NCI-H345 (cell line): ENCODE measurements around the gene GLIS1.
"Not testable (repeated sequence)": the region's sequence is repeated elsewhere in the genome, so short reads cannot be mapped to it uniquely, and the experiment has no call there.

ENCODE experiments used
- DNase-seq: peaks from one replicate; lab custom pipeline; 2025; lab: John Stamatoyannopoulos, UW

Gene GLIS1

DNA sequence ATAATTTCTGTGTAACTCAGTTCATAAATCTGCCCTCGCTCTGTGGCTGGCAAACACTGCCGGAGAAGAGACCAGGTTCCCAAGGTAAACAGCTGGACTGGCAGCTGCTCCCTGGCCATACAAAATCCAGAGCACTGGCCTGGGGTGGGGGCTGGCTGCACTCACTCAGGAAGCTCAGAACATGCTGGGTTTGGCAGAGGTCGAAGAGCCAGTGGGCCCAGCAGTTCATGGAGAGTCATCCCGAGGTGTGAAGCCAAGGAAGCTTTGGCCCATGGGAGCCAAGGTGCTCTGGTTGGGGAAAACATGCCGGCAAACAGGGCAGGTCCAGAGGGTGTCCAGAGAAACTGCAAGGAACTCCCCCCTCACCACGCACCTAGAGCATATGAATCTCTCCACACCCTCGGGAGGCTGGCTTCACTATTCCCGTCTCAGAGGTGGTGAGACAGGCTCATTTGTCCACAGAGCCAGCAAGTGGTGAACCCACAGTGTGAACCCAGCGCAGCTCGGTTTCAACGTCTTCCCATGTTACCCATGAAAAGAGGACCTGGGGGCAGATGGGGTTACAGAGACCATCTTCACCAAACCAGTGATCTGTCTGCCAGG is 177.4 kb downstream of the GLIS1 start:
- no peak for DNase-seq

DNA sequence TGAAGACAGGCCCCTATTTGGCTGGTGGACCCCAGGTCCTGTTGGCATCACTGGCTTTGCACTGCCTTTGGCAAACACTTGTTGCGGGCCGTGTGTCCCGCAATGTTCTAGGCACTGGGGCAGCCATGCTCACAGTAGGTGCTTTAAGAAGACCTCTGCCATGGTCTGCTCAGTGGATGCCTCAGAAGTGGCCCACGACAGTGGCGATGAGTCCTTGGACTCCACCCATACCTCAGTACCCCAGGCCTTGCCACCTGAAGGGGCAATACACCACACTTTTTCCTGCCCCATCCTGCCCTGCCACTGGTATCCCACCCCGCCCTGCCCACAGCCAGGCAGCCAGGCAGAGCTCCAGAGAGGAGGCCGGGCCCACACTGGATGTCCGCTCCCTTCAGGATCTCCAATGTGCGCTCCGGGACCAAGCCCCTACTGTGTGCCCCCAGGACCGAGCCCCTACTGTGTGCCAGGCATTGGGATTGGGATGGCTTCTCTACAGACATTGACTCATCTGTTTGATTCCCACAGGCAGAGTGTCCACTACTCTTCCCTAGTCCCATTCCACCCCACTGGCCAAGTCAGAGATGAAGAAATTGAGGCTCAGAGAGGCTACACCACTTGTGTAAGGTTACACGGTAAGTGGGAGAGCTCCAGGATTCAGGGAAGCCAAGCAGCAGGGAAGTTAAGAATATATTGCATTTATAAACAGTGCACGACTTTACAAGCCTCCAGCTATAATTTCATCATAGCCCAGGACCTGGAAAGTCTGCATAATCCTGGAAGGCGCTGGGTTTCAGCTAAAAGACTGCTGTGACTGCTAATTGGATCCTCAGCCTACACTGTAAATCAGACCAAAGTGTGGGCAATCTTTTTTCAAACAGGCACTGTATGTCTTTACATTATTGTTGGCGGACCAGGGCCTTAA is 178.1 kb downstream of the GLIS1 start:
- DNase-seq, result no peak

DNA sequence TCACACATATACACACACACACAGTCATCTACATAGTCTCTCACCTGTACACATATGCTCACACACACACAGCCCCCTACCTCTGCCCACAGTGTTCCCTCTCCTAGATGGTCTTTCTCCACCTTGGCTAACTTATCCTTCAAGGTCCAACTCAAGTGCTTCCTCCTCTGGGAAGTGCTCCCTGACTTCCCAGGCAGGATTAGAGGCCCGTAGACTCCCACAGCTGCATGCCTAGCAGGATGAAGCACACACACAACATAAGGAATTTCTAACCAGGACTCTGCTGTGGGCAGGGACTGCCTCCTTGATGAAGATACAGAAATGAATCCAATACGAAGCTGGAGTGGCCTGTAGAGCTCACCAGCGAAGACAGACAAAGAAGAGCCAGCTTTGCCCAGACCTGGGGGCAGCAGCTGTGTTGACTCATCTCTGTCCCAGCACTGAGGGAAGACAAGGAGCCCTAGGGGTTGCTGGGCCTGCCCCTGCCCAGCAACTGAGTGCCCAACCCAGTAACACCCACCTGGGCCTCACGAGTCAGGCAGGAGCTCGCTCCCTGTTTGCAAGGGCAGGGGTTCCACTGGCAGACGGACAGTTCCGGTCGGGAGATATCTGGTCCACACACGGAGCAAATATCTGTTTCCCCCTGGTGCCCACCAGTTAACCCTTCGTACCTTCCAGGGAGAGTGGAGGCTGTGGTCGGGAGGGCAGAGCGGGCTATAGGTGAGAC is 178.9 kb downstream of the GLIS1 start:
- DNase-seq, result no peak

DNA sequence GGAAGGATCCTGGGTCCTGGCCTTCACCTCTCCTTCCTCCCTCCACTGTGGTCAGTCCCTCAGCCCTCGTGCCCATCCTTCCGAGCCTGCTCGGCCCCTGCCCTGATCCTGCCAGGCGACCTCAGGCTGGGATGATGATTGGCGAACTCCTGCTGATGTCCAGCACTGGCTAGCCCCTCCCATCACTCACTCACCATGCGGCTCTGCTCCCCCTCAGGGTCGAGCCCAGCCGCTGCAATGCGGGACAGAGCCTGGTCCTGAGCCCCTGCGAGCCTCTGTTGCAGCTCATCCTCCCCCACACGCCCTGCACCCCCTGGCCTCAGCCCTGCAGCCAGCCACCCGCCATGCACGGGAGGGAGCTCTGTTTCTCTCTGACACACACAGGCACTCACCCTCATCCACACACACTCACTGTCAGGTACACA is 179.6 kb downstream of the GLIS1 start:
- no peak for DNase-seq

DNA sequence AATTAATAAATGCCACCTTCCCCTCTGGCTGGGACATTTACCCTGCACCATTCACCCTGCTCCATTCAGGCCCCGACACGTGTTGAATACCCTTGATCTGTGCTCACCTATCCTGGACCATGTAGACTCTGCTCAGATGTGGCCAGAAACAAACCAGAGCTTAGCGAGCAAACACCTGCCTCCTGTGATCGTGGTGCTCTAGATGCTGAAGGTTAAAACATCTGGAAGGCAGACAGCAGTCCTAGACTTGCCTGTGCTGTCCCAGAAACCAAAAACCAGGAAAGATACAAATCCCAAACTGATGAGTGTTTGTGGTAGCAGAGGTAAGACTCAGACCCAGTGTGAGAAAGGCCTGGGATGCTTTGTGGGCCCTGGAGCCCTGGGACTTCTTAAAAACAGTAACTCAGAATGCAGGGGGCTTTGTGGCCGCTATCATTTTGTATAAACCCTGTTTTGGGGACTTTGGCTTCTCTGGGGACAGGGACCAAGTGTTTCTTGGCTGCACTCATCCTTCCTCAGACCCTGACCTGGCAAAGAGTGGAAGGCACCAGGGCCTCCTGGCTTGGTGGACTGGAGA is 180.1 kb downstream of the GLIS1 start:
- no peak for DNase-seq

DNA sequence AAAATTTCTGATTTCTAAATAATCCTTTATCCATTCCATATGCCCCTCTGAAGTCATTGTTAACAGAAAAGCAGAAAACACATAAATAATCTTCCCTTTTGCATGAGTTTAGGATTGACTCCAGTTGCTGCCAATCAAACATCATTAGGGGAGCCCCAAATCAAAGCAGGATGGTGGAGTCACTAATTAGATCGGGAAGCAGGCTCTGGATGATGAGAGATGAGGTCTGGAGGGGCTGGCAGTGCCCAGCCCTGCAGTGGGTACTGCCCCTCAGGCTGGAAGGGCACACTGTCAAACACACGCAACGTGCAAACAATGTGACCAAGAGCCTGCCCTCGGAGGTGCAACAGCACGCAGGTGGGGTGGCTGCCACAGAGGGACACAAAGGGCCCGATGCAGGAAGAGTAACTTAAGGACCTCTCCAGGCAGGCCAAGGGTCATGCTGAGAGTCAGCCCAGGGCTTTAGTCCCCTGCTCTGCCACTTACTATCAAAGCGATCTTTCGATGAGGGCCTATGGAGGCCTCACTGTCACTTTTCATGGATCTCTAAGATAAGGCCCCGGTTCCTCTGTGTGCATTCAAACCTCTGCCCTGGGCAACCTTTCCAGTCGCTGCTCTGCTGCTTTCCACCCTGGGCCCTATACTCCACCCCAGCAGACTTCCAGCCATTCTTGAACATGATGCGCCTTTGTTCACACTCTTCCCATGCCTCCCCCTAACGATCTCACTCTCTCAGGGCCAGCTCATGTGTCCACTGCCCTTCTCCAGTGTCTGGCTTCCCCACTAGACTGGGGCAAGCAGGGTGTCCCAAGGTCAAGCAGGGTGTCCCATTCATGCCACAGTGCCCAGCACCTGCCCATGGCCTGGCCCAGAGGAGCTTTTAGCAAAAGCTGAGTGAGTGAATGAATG is 180.9 kb downstream of the GLIS1 start:
- DNase-seq, result no peak

DNA sequence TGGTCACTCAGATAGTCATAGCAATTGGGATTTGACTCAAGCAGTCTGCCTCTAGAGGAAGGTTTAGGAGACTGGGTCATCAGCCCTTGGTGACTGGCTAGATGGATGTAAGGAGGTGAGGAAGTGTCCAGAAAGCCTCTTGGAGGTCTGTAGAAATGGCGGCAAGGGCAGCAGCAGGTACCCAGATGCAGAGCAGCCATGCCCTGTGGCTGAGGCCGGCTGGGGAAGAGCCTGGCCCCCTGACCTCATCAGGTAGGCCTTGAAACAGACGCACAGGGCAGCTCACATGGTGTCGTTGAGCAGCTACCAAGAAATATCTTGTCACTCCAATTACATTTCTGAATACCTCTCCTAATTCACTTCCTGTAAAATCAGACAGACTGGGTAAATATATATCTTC is 181.6 kb downstream of the GLIS1 start:
- DNase-seq, result no peak

DNA sequence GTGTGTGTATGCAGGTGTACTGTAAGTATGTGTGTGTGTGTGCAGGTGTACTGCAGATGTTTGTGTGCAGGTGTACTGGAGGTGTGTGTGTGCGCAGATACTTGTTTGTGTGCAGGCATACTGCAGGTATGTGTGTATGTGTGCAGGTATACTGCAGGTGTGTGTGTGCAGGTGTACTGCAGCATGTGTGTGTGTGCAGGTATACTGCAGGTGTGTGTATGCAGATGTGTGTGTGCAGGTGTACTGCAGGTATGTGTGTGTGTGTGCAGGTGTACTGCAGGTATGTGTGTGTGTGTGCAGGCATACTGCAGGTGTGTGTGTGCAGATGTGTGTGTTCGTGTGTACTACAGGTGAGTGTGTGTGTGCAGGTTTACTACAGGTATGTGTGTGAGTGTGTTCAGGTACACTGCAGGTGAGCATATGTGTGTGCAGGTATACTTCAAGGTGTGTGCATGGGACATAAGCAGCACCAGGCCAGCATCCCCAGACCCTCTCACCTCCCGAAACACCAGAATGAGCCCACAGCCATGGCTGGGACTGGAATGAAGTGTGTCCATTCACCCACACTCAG is 182.2 kb downstream of the GLIS1 start:
- DNase-seq, result no peak

DNA sequence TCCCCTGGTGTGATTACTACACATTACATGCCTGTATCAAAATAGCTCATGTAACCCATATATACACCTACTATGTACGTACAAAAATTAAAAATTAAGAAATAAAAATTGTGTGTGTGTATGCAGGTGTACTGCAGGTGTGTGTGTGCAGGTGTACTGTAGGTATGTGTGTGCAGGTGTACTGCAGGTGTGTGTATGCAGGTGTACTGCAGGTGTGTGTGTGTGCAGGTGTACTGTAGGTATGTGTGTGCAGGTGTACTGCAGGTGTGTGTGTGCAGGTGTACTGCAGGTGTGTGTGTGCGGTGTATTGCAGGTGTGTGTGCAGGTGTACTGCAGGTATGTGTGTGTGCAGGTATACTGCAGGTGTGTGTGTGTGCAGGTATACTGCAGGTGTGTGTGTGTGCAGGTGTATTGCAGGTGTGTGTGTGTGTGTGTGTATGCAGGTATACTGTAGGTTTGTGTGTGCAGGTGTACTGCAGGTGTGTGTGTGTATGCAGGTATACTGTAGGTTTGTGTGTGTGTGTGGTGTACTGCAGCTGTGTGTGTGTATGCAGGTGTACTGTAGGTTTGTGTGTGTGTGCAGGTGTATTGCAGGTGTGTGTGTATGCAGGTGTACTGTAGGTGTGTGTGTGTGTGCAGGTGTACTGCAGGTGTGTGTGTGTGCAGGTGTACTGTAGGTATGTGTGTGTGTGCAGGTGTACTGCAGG is 183.2 kb downstream of the GLIS1 start:
- DNase-seq, result not testable (repeated sequence)

DNA sequence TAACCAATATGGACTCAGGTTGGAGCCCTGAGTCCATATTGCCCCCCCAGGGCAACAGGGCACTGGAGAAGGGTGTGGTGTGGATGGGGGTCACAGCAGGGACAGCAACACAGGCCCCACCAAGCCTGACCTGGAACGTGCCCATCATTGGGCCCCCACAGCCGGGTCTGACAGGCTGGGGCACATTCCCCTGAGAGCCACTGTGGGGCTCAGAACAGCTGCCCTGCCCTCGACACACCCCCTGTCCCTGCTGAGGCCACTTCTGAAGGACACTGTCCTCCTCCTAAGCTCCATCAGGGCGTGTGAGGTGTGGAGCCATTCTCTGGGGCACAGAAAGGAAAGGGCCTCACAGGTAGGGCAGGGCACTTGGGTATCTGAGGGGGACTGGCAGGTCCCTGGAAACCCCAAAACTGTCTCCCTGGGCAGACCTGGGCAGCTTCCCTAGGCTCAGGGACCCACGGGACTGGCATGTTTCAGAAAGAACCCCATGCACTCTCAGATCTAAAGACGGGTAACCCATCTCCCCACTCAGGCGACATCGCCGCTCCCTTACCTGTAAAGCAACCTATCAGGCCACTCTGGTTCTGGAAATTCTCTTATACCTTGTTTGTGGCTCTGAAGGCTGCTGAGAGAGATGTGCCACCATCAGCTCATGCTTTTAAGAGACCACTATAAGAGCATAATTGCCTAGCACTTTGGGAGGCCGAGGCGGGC is 184.2 kb downstream of the GLIS1 start:
- no peak for DNase-seq

DNA sequence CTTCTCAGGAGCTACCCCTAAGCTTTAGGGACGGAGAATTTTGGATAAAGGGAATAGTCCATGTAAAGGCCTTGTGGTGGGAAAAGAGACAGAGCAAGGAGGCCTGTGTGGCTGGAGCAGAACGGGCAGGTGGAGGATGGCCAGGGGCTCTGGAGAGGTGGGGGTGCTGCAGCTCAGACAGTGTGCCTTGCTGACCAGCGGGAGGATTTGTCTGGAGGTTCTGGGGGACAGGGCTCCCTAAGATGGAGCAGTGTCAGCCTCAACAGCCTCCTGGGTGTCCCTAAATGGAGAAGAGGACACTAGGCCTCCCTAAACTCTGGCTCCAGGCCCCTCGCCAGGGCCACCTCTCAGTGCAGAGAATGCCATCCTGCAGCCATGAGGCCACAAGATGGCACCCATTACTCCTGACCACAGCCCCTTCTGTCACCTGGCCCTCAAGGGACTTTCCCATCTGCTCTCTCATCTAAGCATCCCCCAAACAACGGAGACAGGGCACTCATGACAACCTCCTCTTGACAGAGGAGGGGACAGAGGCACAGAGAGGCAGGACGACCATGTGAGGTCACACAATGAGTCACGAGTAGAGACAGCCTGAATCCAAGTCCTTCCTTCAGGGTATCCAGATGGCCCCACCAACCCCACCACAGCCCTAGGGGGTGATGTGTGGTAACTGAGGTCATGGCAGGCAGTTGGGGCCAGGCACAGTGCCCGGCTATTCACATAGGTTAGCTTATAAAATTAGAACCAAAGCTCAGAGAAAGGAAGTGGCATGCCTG is 185.0 kb downstream of the GLIS1 start:
- no peak for DNase-seq

DNA sequence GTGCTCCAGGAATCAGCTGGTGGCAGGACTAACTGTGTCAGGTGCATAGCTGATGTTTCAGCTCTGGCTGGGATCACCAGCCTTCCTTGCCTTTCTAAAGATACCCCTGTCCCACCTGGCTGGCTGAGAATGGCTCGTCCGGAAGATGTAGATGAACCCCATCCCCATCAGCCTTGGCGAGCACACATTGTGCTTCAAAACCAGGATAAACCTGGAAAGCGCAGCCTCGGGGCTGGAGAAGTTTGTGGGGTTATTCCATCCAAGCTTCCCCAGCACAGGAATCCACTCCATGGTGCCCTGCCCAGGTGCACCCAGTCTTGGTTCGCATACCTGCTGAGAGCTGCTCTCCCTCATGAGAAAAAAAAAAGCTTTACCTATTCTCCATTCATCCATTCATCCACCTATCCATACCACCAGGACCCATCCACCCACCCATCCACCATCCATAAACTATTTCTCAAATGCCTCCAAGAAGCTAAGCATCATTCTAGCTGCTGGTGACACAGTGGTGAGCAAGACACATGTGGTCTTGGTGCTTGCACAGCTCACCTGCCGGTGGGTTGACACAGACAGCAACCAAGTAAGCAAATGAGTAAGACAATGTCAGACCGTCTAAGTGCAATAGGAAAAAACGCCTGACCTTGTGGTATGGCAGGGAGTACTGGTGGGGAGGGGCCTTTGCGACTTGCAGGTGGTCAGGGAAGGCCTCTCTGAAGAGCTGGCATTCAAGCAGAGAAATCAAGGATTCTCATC is 185.8 kb downstream of the GLIS1 start:
- no peak for DNase-seq

DNA sequence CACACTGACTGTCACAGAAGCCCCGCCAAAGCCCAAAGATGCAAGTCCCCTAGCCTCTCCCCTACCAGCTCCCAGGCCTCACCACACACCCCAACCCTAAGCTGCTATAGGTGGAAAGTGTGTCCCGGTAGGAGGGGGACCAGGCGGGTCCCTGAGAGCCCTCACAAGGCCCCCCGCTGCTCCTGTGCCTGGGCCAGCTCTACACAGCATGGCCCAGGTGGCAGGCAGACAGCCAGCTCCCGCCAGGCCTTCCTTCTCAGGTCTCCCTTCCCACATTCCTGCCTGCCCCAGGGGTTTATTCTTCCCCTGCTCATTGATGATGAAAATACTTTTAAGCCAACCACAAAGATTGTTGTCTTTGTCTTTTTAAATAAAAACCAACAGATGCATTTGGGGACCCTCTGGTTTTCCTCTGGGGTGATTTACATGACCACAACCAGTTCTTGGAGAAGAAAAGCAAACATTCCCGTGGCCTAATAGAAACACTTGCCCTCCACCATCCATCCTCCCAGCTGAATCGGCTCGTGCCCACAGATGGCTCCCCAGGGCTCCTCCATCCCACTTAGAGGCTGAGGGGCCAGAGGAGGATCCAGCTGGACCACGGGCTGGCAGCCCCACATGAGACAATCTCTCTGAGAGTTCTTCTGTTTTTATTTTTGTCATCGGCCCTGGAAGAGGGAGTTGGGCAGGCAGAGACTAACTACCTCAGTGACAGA is 186.7 kb downstream of the GLIS1 start:
- DNase-seq, result peak; percentile 55

DNA sequence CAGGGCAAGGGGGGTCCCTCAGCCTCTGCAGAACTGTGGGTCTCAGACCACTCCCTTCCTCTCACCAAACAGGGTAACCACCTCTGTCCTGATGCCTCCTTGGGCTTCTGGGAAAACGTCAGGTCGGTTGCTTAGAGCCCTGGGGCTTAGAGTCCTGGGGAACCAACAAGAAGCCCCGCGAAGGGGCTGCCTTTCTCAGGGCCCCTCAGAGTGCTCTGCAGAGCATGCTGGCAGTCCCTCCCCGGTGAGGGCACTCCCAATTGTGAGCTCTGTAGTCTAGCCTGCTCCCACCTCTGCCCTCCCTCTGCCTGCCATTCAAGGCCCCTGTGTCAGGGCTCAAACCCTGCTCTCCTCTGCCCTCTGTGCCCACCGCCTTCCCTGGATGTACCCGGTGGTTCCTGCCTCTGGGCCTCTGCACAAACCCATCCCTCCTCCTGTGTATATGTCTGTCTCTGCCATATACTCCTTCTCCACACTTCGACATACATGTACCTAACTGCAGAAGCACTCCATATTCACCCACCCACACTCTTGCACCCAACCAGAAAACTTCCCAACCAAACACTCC is 187.5 kb downstream of the GLIS1 start:
- DNase-seq, result no peak

DNA sequence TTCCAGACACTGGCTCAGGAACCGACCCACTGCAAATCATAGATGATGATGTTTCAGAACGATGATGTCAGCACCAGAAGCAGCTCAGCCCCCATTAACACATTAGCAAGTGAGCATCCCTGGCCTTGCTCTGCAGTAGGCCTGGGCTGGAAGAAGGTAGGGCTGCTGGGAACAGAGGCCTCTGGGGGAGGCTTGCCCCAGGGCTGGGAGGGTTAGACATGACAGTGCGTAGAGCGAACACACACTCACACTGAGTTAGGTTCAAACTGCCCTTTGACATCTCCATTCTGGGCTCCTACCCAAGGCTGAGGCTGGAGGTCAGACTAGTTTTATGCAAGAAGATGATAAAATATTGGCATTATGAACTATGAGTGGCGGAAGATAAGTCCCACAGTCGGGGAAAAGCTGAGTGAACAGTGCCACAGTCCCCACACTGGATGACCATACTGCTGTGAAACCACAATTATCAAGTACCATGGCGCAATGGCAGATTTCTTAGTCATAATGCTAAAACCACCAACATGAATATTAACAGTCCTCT is 188.7 kb downstream of the GLIS1 start:
- DNase-seq, result no peak

DNA sequence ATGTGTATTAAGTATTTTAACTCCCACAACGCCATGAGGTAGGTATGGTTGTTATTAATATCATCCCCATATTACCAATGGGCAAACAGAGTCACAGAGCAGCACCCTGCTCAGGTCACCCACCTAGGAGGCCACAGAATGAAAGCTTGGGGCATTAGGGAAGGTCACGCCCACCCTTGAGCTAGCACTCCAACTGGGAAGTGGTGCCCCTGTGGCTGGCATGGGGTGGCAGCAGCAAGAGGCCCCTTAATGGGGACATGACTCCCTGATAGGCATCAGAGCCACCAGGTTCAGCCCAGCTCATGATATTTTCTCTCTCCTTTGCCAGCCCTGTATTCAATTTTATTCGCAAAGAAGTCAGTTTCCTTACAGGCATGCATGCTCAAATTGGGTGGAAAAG is 189.2 kb downstream of the GLIS1 start:
- no peak for DNase-seq

DNA sequence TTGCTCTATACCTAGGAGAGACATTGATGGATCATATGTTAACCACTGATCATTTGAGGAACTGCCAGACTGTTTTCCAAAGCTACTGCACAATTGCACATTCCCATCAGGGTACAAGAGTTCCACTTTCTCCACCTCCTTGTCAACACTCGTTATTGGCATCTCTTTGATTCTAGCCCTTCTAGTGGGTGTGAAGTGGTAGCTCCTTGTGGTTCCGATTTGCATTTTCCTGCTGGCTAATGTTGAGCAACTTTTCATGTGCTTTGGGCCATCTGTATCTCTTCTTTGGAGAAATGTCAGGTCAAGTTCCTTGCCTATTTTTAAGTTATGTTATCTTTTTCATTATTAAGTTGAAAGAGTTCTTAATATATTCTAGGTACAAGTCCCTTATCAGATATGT is 189.7 kb downstream of the GLIS1 start:
- DNase-seq, result peak; percentile 40
